Testis (tissue), 2 donors: ENCODE measurements around the gene EPHB1.

Source experiments
- POLR2A ChIP-seq: fragments of 450-650 bp; IDR thresholded peaks from one replicate; pipeline ENCODE4 v1.6.1; 2017; ENCODE audit warnings: antibody characterized with exemption, mild to moderate bottlenecking, moderate library complexity
- TF ChIP-seq, protein P1 (sequence below), 3 experiments: fragments of 450-650 bp in 2 of 3; fragments of 200-600 bp in 1 of 3; sonication (generic) in 1 of 3; IDR thresholded peaks; one replicate each; pipeline ENCODE4 v1.5.1; 2016 to 2019; ENCODE audit warnings: antibody characterized with exemption in 3 of 3, mild to moderate bottlenecking in 2 of 3, moderate library complexity in 1 of 3

DNA sequence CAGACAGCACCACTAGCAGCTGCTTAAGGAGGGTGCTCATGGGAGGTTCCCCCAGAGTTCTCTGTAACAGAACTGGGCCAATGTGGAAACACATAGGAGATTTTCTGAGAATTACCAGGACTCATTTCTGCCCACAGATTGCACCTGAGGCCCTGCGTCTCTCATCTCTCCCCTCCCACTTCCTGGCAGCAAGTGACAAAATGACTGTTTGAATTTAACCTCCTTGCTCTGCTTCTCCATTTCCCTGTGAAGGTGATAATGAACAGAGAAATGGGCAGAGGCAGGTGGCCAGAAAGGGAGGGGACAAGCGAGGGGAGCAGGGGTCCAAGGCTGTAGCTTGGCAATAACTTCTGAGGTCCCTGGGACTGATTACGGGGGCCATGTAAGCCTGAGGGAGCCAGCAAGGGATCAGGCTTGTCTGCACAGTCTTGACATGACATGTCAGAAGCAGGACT, 8.0 kb downstream of the EPHB1 start:
- TF ChIP-seq, protein P1, sequence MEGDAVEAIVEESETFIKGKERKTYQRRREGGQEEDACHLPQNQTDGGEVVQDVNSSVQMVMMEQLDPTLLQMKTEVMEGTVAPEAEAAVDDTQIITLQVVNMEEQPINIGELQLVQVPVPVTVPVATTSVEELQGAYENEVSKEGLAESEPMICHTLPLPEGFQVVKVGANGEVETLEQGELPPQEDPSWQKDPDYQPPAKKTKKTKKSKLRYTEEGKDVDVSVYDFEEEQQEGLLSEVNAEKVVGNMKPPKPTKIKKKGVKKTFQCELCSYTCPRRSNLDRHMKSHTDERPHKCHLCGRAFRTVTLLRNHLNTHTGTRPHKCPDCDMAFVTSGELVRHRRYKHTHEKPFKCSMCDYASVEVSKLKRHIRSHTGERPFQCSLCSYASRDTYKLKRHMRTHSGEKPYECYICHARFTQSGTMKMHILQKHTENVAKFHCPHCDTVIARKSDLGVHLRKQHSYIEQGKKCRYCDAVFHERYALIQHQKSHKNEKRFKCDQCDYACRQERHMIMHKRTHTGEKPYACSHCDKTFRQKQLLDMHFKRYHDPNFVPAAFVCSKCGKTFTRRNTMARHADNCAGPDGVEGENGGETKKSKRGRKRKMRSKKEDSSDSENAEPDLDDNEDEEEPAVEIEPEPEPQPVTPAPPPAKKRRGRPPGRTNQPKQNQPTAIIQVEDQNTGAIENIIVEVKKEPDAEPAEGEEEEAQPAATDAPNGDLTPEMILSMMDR (IDR thresholded peaks at IDR 0.05), result no peak
- no peak for TF ChIP-seq POLR2A
